ENCODE measurements around the gene NFRKB. TPM values are rescaled to one million over a fixed set of nuclear protein-coding genes. Genes with fewer than 3 reads are reported as not detected.

Gene NFRKB
- polyA plus RNA-seq, 1 donor from 2014 or later = 26.7 TPM

- Histone ChIP-seq H3K9ac (ENCODE audit: low read length) (no peak overlapping the region), H3K27ac (ENCODE audit: low read length) (no peak overlapping the region), H2AFZ (ENCODE audit: low read depth, low read length) (no peak overlapping the region), H3K79me2 (replicated peaks; ENCODE audit: insufficient read depth, low read length) (no peaks in the 10 kb centered on the region), H3K9me2 (ENCODE audit: insufficient read depth, low read length) (no peaks in the 10 kb centered on the region), H3K27me3 (ENCODE audit: insufficient read depth, low read depth, low read length) (no peaks in the 10 kb centered on the region), H3K9me3 (ENCODE audit: low read length) (no peaks in the 10 kb centered on the region), H3K4me3 (ENCODE audit: low read length) (no peak overlapping the region), H3F3A (ENCODE audit: insufficient read depth, low read length, poor library complexity, severe bottlenecking) (no peaks in the 10 kb centered on the region), H4K20me1 (ENCODE audit: insufficient read depth) (no peaks in the 10 kb centered on the region), H3K36me3 (ENCODE audit: insufficient read depth, low read length) (peaks cover 4% of the 10 kb centered on the region), H3K4me2 (ENCODE audit: low read length) (no peak overlapping the region)
- TF ChIP-seq EZH2 (IDR thresholded peaks at IDR 0.05; ENCODE audit: borderline replicate concordance, insufficient read depth, low read length, poor library complexity, severe bottlenecking) = no peak
- no peak for TF ChIP-seq EP300 (conservative IDR thresholded peaks at IDR 0.05; ENCODE audit: poor library complexity, severe bottlenecking)
- TF ChIP-seq POLR2AphosphoS5 (IDR thresholded peaks at IDR 0.05) = no peak
- no peak for TF ChIP-seq SMC3 (conservative IDR thresholded peaks at IDR 0.05; ENCODE audit: poor library complexity)
- TF ChIP-seq CTCF (IDR thresholded peaks at IDR 0.05; ENCODE audit: poor library complexity, severe bottlenecking) = no peak
- TF ChIP-seq MXI1 (conservative IDR thresholded peaks at IDR 0.05; ENCODE audit: poor library complexity, severe bottlenecking) = no peak
- TF ChIP-seq, protein P1, sequence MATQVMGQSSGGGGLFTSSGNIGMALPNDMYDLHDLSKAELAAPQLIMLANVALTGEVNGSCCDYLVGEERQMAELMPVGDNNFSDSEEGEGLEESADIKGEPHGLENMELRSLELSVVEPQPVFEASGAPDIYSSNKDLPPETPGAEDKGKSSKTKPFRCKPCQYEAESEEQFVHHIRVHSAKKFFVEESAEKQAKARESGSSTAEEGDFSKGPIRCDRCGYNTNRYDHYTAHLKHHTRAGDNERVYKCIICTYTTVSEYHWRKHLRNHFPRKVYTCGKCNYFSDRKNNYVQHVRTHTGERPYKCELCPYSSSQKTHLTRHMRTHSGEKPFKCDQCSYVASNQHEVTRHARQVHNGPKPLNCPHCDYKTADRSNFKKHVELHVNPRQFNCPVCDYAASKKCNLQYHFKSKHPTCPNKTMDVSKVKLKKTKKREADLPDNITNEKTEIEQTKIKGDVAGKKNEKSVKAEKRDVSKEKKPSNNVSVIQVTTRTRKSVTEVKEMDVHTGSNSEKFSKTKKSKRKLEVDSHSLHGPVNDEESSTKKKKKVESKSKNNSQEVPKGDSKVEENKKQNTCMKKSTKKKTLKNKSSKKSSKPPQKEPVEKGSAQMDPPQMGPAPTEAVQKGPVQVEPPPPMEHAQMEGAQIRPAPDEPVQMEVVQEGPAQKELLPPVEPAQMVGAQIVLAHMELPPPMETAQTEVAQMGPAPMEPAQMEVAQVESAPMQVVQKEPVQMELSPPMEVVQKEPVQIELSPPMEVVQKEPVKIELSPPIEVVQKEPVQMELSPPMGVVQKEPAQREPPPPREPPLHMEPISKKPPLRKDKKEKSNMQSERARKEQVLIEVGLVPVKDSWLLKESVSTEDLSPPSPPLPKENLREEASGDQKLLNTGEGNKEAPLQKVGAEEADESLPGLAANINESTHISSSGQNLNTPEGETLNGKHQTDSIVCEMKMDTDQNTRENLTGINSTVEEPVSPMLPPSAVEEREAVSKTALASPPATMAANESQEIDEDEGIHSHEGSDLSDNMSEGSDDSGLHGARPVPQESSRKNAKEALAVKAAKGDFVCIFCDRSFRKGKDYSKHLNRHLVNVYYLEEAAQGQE (IDR thresholded peaks at IDR 0.05; ENCODE audit: borderline replicate concordance) = no peak
- no peak for TF ChIP-seq RAD21 (conservative IDR thresholded peaks at IDR 0.05)
- no peak for TF ChIP-seq TAF1 (IDR thresholded peaks at IDR 0.05; ENCODE audit: low read depth)
Observed at GRCh38 chr11:129928923-129929692, 33.7 kb upstream of the NFRKB start.

- Histone ChIP-seq H3K4me2 (ENCODE audit: low read length) (no peak overlapping the region), H3K4me3 (ENCODE audit: low read length) (no peak overlapping the region), H4K20me1 (ENCODE audit: insufficient read depth) (no peaks in the 10 kb centered on the region), H3K27ac (ENCODE audit: low read length) (no peak overlapping the region), H3K27me3 (ENCODE audit: insufficient read depth, low read depth, low read length) (no peaks in the 10 kb centered on the region), H3K36me3 (ENCODE audit: insufficient read depth, low read length) (no peaks in the 10 kb centered on the region), H3K79me2 (replicated peaks; ENCODE audit: insufficient read depth, low read length) (no peaks in the 10 kb centered on the region), H3K9ac (ENCODE audit: low read length) (no peak overlapping the region), H3K9me2 (ENCODE audit: insufficient read depth, low read length) (no peaks in the 10 kb centered on the region), H3F3A (ENCODE audit: insufficient read depth, low read length, poor library complexity, severe bottlenecking) (no peaks in the 10 kb centered on the region), H3K9me3 (ENCODE audit: low read length) (no peaks in the 10 kb centered on the region), H2AFZ (ENCODE audit: low read depth, low read length) (no peak overlapping the region)
- TF ChIP-seq TAF1 (IDR thresholded peaks at IDR 0.05; ENCODE audit: low read depth) = no peak
- no peak for TF ChIP-seq RAD21 (conservative IDR thresholded peaks at IDR 0.05)
- no peak for TF ChIP-seq SMC3 (conservative IDR thresholded peaks at IDR 0.05; ENCODE audit: poor library complexity)
- TF ChIP-seq EZH2 (IDR thresholded peaks at IDR 0.05; ENCODE audit: borderline replicate concordance, insufficient read depth, low read length, poor library complexity, severe bottlenecking) = no peak
- no peak for TF ChIP-seq POLR2AphosphoS5 (IDR thresholded peaks at IDR 0.05)
- TF ChIP-seq, protein P1 (IDR thresholded peaks at IDR 0.05; ENCODE audit: borderline replicate concordance) = no peak
- TF ChIP-seq EP300 (conservative IDR thresholded peaks at IDR 0.05; ENCODE audit: poor library complexity, severe bottlenecking) = no peak
- TF ChIP-seq MXI1 (conservative IDR thresholded peaks at IDR 0.05; ENCODE audit: poor library complexity, severe bottlenecking) = no peak
- no peak for TF ChIP-seq CTCF (IDR thresholded peaks at IDR 0.05; ENCODE audit: poor library complexity, severe bottlenecking)
Observed at GRCh38 chr11:129922674-129923073, 27.3 kb upstream of the NFRKB start.
